Measurements from ENCODE around the gene TCEAL5. TPM values are rescaled to one million over a fixed set of nuclear protein-coding genes. Genes with fewer than 3 reads are reported as not detected.

The TCEAL5 gene
- total RNA-seq, 1 experiment from 2014 or later: not detected

DNA sequence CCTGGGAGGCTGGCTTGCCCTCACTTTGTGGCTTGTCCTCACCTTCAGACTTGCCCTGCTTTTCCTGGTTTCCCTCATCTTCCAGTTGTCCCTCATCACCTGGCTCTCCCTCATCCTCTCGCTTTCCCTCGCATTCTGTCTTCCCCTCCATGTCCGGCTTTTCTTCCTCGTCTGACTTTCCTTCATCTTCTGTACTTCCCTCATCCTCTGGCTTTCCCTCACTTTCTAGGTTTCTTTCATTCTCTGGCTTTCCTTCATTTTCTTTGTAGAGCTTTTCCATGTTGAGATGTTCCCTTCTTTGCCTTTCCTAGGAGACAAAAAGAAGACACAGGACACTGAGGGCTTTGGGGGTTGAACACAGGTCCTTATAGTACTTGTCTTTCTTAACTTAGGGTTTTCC is 2.3 kb downstream of the TCEAL5 start:
- BruUV-seq (replicated peaks): no TSS peak
- DNase-seq: no peak
- Mint-ChIP-seq H3K27me3 (ENCODE audit: unreplicated experiment) (peaks cover 88% of the 10 kb centered on the region), H3K4me1 (ENCODE audit: low read depth, unreplicated experiment) (no peaks in the 10 kb centered on the region), H3K9me3 (ENCODE audit: low read depth, unreplicated experiment) (no peaks in the 10 kb centered on the region), H3K27ac (ENCODE audit: unreplicated experiment) (no peak overlapping the region), H3K36me3 (ENCODE audit: insufficient read depth, unreplicated experiment) (no peaks in the 10 kb centered on the region), H3K4me3 (ENCODE audit: low read depth, unreplicated experiment) (no peak overlapping the region)
- intact Hi-C loops (cut with micrococcal nuclease; ENCODE audit: unreplicated experiment): no loop called here
- CTCF ChIA-PET: no interaction called here
- TF ChIP-seq, protein P1, sequence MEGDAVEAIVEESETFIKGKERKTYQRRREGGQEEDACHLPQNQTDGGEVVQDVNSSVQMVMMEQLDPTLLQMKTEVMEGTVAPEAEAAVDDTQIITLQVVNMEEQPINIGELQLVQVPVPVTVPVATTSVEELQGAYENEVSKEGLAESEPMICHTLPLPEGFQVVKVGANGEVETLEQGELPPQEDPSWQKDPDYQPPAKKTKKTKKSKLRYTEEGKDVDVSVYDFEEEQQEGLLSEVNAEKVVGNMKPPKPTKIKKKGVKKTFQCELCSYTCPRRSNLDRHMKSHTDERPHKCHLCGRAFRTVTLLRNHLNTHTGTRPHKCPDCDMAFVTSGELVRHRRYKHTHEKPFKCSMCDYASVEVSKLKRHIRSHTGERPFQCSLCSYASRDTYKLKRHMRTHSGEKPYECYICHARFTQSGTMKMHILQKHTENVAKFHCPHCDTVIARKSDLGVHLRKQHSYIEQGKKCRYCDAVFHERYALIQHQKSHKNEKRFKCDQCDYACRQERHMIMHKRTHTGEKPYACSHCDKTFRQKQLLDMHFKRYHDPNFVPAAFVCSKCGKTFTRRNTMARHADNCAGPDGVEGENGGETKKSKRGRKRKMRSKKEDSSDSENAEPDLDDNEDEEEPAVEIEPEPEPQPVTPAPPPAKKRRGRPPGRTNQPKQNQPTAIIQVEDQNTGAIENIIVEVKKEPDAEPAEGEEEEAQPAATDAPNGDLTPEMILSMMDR (IDR thresholded peaks at IDR 0.05; ENCODE audit: unreplicated experiment): no peak

DNA sequence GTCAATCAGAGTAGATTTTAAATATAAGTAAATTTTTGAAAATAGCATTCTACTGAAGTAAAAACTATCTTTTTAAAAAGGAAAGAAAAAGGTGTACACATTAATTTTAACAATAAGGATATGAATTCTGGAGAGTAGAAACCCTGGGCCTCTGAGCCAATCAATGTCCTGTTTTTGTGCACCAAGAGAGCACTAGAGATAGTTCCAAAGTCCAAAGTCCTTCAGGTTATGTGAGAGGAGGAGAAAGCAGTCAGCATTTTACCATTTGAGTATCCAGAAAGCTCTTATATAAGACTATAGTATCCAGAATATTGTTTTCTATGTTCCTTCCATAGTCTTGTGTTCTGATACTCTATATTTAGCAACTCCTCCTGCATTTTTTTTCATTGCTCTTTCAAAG is 18.3 kb downstream of the TCEAL5 start:
- peaks cover 42% of the 10 kb centered on the region for H3K27me3 Mint-ChIP-seq (ENCODE audit: unreplicated experiment)
- BruUV-seq (replicated peaks): no TSS peak
- CTCF ChIA-PET: no interaction called here
- intact Hi-C loops (cut with micrococcal nuclease; ENCODE audit: unreplicated experiment): no loop called here
- no peaks in the 10 kb centered on the region for H3K4me1 Mint-ChIP-seq (ENCODE audit: low read depth, unreplicated experiment)
- TF ChIP-seq, protein P1 (IDR thresholded peaks at IDR 0.05; ENCODE audit: unreplicated experiment): no peak
- H3K27ac Mint-ChIP-seq (ENCODE audit: unreplicated experiment): no peak overlapping the region
- no peak overlapping the region for H3K4me3 Mint-ChIP-seq (ENCODE audit: low read depth, unreplicated experiment)
- H3K36me3 Mint-ChIP-seq (ENCODE audit: insufficient read depth, unreplicated experiment): peaks cover 3% of the 10 kb centered on the region
- DNase-seq: no peak
- H3K9me3 Mint-ChIP-seq (ENCODE audit: low read depth, unreplicated experiment): no peaks in the 10 kb centered on the region

DNA sequence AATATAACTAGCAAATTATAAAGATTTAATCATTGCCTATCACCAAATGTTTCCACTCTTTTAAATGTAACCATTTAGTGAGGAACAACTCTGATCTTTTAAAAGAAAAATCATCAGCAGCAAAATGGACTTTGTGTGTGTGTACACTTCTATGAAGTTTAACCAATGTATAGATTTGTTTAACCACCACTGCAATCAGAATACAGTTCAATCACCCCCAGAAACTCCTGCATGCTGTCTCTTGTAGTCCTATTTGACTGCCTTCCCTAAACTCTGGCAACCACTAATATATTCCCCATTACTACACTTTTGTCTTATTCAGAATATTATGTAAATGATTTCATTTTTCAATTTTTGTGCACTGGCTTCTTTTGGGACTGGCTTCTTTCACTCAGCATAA is 19.9 kb downstream of the TCEAL5 start:
- BruUV-seq (replicated peaks): no TSS peak
- H3K4me3 Mint-ChIP-seq (ENCODE audit: low read depth, unreplicated experiment): no peak overlapping the region
- peaks cover 3% of the 10 kb centered on the region for H3K36me3 Mint-ChIP-seq (ENCODE audit: insufficient read depth, unreplicated experiment)
- CTCF ChIA-PET: no interaction called here
- intact Hi-C loops (cut with micrococcal nuclease; ENCODE audit: unreplicated experiment): no loop called here
- H3K9me3 Mint-ChIP-seq (ENCODE audit: low read depth, unreplicated experiment): no peaks in the 10 kb centered on the region
- peaks cover 42% of the 10 kb centered on the region for H3K27me3 Mint-ChIP-seq (ENCODE audit: unreplicated experiment)
- H3K4me1 Mint-ChIP-seq (ENCODE audit: low read depth, unreplicated experiment): no peaks in the 10 kb centered on the region
- H3K27ac Mint-ChIP-seq (ENCODE audit: unreplicated experiment): no peak overlapping the region
- TF ChIP-seq, protein P1 (IDR thresholded peaks at IDR 0.05; ENCODE audit: unreplicated experiment): no peak
- DNase-seq: no peak

DNA sequence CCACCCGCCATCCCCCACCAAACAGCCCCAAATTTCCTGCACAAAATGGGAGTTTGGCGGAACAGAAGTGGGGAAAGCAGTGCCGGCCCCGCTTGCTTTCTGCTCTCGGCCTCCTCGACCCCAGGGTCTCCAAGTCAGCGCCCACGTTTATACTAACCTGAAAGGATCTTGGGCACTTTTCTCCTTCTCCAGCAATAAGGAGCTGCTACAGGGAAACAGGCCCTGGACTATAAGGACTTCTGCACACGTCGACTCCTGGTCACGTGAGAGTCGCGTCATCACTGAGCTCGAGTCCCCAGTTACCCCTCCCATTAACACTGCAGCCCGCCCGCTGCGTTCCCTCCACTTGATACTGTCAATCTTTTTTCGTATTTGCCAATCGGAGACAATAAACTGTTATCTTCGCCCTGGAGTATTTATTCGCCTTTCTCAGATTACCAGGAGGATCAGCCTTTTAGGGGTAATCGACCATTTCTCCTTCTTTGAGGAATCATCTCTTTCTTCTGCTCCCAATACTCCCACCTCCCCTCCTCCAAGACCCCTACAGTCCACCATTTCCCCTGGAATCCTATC is 21.5 kb downstream of the TCEAL5 start, which contains the start of gene TCEAL8:
Gene TCEAL8, minus strand, starts transcription at position 235 of the 573 bp plus-strand sequence. CDS start 1,176 bp downstream, outside the sequence.
- no peak for DNase-seq
- TF ChIP-seq, protein P1 (IDR thresholded peaks at IDR 0.05; ENCODE audit: unreplicated experiment): no peak
- Mint-ChIP-seq H3K27ac (ENCODE audit: unreplicated experiment) (no peak within 1 kb of the TSS), H3K9me3 (ENCODE audit: low read depth, unreplicated experiment) (no peaks in the 10 kb centered on the region), H3K36me3 (ENCODE audit: insufficient read depth, unreplicated experiment) (peaks cover 3% of the 10 kb centered on the region), H3K4me3 (ENCODE audit: low read depth, unreplicated experiment) (no peak within 1 kb of the TSS), H3K27me3 (ENCODE audit: unreplicated experiment) (peaks cover 42% of the 10 kb centered on the region), H3K4me1 (ENCODE audit: low read depth, unreplicated experiment) (no peaks in the 10 kb centered on the region)
- CTCF ChIA-PET: no interaction called here
- intact Hi-C loops (cut with micrococcal nuclease; ENCODE audit: unreplicated experiment): no loop called here
- no TSS peak for BruUV-seq (replicated peaks)

All from Calu3 (cell line).